GM18499 (cell line): ENCODE results near the gene KIF3B.
"Not testable (repeated sequence)": the region's sequence is repeated elsewhere in the genome, so short reads cannot be mapped to it uniquely, and the experiment has no call there.

Experiments
- ATAC-seq: cut with Tn5 transposase; IDR thresholded peaks from one replicate; pipeline ENCODE4 v1.9.1; 2021; ENCODE audit warnings: moderate number of reproducible peaks; ENCODE audit not compliant: insufficient read depth, unreplicated experiment

KIF3B gene

DNA sequence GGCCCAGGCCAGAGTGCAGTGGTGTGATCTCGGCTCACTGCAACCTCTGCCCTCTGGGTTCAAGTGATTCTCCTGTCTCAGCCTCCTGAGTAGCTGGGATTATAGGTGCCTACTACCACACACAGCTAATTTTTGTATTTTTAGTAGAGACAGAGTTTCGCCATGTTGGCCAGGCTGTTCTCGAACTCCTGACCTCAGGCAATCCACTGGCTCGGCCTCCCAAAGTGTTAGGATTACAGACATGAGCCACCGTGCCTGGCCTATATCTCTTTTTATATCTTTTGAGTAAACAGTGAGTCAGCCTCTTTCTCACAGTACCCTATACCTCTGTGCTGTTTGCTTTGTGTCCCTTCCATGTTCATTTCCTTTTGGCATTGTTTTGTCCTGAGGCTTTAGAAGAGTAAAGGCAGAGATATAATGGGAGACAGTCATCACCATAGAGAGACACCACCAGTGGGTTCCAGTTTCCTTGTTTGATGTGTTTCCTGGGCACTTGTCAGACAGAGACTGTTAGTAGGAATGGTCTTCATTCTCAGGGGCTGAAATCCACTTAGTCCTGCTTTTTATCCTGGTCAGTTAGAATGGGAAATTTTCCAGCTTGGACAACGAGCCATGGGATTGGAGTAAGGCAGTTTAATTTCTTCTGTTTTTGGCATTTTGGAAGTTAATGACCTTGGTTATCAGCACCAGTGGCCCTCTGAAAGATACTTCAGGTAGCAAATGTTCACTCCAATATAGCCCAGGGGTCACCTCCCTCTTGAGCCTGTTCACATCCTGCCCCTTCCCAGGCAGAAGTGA lies 48.5 kb downstream of the KIF3B start:
- no peak for ATAC-seq

DNA sequence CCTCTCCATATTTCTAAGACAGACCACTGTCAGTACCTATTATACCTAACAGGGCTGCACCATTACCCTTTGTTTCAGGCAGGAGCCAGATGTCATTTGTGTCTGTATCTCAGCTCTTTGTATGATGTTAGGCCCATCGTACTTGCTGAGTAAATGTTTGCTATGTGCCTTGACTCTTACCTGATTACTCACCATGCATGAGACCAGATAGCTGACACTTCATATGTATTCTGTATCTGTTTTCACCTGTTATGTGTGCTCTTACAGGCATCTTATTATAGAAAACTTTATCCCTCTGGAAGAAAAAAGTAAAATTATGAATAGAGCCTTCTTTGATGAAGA lies 49.0 kb downstream of the KIF3B start:
- ATAC-seq, result no peak

DNA sequence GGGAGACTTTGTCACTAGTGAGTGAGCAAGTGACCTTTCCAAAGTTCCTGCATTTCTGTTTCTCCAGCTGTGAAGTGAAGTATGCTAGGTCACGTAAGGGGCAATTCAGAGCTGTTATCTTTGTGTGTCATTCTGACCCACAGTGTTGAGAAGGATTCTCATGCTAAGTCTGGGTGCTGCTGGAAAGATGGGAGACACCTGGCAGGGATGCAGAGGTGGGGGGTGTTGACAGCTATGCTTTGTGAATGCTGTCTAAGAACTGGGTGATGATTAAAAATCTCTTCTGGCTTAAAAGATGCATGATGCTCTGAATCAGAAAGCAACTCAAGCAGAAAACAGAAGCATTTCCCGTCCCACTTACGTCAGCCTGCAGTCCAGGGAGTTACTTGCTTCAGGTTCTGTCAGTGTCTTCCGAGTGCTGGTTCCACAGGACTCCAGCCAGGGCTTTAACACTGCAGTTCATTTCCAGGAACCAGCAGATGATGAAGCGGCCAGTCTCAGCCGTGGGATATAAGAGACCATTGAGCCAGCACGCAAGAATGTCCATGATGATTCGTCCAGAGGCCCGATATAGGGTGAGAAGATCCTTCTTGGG lies 49.7 kb downstream of the KIF3B start:
- no peak for ATAC-seq

DNA sequence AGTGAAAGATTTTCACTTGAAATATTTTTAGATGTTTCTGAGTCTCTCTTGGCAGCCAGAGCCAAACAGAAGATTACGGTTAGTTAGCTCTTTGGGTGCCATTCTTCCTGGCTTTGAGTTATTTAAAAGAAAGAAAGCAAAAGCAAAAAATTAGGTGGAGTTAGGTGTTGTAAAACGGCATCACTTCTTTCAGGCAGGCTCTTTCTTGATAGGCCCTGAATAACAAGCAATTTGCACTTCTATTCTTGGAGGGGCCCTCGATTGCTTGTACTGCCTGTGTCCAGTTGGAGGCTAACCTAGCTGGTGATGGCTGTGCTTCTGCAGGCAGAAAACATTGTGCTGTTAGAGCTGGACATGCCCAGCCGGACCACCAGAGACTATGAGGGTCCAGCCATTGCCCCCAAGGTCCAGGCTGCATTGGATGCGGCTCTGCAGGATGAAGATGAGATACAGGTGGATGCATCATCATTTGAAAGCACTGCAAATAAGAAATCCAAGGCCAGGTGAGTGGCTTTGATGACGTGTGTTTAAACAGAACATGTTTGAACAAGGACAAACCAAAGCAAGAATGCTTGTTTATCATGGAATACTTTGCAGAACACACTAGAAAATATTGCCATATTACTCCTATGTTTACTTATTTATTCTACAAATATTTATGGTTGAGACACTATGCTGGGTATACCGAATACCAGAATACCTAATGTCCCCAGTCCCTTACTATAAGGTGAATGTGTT lies 52.5 kb downstream of the KIF3B start:
- ATAC-seq, result no peak

DNA sequence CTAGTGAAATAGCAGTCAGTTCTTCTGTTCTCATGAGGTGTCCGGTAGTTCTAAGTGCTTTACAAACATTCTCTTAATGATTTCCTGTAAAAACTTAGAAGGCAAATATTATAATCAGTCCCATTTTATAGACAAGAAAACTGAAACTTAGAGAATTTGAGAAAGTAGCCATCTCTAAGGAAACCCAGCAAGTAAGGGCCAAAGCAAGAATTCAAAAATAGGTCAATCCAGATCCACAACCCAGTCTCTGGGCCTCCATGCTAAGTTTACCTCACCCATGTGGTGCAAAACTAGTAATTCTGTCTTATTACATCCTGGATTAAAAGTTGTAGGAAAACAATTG lies 53.1 kb downstream of the KIF3B start:
- no peak for ATAC-seq

DNA sequence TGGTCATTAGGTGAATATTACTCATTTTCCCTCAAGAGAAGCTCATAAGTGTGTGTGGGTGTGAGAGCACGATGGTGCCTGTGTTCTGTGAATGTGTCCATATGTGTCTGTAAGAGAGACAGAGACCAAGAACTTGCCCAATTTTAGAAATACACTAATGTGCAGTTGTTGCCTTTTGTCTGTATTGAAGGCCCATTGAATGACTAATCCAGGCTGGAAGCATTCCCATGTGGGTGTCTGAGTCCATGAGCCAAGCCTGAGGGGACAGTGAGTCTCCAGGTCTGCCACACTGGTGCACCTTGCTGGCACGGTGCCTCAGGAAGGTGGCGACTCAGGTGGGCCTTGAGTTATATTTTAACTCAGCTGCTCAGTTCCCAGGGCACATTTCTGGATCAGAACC lies 55.2 kb downstream of the KIF3B start:
- no peak for ATAC-seq

DNA sequence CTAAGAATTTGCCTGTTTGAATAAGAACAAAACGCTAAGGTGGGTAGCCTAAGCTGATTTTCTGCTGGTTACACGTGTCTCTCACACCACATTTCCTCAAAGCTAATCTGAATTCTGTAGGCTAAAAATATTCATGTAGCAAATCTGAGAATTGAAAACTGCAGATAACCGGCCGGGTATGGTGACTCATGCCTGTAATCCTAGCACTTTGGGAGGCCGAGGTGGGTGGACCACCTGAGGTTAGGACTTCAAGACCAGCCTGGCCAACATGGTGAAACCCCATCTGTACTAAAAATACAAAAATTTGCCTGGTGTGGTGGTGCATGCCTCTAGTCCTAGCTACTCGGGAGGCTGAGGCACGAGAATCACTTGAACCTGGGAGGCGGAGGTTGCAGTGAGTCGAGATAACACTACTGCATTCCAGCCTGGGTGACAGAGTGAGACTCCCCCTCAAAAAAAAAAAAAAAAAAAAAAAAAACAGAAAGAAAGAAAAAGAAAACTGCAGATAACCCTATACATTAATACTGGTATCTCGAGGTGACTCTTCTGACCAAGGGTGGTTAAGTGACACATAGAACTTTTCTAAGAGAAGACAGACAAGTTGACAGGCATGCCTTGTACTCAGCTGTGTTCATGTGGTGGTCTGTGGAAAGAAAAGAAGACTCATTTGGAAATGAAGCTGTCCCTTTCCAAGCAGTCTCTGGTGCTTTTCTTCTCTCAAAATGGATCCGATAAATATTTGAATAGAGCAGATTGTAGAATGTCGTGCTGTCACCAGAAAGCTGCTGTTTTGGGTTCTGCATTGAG lies 55.9 kb downstream of the KIF3B start:
- ATAC-seq, result no peak

DNA sequence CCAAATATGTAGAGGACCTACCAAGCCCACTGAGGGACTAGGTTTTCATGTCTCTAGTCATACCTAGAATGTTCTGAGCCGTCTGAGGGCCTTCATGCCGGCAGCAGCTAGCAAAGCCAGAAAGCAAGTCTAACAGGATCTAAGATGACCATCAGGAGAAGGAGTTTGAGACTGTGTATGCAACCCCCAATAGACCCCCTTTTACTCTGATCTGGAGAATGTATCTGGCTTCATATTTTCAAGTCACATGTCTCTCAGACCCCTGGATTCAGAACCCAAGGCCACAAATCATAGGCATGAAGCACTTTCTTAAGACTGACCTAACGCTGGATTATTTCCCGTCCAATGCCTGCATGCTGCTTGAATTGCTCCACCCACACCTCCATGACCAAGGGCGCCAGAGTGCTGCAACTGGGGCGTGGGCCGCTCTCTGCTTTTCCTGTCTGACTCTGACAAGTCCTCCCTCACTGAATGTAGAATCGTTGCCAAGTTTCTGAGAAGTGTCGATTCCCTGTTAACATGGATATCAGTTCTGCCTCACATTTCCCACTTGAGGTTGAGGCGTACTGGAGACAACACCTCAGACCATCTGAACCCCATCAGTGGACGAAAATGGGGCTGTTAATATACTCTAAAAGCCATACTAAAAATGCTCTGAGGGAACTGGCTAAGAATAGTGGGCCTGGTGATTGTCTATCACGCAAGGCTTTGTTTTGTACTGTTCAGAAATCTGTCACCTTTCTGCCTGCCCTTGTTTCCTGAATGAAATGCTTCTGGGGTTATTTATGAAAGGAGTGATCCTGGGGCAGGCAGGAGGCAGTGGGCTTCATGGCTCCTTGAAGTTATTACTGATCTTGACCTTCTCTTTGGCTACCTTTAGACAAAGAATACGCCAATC lies 56.8 kb downstream of the KIF3B start:
- no peak for ATAC-seq

DNA sequence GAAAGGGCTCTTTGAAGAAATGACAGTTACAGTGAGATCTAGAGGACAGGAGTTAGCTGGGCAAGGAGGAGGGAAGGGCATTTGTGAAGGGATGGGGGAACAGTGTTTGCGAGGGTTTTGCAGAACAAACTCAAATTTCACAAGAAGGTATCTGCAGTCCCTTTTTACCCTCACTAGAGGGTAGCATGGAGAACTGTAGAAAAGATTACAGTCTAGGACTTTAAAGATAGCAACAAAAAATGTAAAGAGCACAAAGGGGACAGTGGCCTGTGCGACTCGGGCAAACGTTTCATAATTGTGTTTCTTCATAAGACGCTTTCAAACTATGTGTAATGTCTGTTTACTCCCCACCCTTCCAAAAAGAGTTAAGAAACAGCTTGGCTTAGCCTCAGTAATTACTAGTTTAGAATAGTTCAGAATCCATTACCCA lies 59.5 kb downstream of the KIF3B start:
- no peak for ATAC-seq

DNA sequence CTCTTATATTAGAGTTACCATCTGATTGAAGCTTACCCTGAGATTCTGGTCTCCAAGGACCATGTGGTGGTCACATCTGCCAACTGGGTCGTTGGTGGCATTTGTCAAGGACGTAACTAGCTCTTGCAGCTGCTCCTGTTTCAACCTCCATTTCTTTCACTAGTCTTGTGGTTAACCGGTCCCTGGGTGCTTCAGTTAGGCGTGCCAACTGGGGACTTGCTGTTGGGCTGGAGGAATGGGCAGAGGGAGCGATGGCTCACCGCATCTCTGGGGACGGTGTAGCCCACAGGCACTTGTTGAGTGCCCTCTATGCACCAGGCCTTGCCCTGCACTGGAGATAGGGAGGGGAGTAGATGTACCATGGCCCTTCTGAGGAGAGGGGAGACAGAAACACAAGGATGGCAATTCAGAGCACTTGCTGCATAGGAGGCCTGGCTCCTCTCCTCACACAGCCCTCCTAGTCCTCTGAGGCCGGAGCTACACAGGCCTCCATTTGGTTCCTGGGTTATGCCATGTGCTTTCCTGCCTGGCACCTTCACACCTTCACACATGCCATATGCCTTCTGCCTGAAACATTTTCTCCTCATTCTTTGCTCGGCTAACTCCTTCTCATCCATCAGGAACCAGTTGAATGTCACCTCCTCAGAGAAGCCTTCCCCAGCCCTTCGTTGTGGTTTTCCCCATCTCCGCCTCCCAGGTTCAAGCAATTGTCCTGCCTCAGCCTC lies 60.6 kb downstream of the KIF3B start:
- ATAC-seq, result no peak

DNA sequence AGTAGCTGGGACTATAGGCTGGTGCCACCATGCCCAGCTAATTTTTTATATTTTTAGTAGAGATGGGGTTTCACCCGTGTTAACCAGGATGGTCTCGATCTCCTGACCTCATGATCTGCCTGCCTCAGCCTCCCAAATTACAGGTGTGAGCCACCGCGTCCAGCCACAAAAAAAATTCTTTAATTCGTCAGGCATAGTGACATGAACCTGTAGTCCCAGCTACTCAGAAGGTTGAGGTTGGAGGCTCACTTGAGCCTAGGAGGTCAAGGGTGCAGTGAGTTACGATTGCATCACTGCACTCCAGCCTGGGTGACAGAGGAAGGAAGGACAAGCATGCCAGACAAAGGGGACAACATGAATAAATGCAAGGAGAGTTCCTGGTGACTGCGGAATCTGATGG lies 61.2 kb downstream of the KIF3B start:
- no peak for ATAC-seq

DNA sequence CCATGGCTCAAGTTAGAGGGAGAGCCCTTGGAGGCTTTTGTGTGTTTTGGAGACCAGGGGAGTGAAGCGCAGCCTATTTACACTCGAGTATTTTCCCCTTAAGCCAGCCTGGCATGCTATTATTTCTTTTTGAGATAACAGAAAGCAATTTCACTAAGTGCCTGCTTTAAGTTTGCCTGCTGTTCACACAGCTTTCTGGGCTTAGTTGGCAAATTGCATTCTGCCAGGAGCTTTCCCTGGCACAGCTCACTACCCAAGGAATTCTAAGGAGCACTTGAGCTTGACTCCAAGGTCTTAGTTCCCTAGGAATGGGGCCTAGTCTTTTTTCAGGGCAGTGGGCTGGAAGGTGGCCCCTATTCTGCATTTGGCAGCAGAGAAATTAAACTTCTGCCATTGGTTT lies 61.7 kb downstream of the KIF3B start:
- no peak for ATAC-seq

DNA sequence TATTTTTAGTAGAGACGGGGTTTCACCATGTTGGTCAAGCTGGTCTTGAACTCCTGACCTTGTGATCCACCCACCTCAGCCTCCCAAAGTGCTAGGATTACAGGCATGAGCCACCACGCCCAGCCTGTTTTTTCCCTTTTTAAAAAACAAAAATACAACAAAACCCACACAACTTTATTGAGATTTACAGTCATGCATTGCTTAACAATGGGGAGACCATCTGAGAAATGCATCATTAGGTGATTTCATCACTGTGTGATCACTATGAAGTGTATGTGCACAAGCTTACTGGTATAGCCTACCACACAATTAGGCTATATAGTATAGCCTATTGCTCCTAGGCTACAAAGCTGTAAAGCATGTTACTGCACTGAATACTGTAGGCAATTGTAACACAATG lies 63.6 kb downstream of the KIF3B start:
- not testable (repeated sequence) for ATAC-seq

DNA sequence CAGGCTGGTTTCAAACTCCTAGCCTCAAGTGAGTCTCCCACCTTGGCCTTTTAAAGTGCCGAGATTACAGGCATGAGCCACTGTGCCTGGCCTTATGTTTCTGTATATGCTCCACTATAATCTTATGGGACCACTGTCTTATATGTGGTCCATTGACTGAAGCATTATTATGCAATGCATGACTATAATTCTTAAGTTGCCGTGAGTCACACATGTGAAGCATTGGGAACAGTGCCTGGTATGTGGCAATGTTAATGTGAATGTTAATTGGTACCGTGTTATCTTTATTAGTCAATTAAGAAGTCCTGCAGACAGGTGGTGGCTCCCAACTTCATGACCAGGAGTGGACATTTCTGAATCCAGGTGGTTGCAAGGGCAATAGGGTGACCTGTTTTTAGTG lies 66.0 kb downstream of the KIF3B start:
- ATAC-seq, result no peak

DNA sequence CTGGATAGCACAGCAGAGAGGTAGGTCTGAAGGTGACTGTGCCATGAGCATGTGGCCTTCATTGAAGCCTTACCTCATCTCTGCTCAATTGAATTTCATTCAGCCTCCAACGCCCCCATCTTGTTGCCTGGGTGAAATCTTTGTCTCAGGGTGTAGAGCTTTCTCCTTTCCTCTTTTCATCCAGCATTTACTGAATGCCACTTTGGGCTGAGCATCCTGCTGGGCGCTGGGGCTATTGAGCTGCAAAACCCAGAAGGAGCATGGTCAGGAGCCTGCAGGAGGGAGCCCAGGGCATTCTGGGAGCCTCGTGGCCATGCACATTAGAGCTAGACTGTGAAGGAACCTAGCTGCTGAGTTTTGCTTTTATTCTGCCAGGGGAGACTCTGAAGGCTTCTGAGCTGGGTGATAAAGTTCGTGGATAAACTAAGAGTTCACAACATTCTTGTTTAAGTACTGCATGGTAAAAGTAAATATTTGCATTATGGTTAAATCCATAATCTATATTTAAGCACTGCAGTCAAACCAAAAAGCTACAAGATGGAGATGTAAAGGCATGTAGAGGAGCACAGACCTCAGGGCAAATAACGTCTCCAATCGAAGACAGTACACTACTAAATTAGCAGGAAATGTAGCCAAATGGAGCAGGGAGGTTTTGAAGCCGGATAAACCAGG lies 67.5 kb downstream of the KIF3B start:
- ATAC-seq, result no peak

DNA sequence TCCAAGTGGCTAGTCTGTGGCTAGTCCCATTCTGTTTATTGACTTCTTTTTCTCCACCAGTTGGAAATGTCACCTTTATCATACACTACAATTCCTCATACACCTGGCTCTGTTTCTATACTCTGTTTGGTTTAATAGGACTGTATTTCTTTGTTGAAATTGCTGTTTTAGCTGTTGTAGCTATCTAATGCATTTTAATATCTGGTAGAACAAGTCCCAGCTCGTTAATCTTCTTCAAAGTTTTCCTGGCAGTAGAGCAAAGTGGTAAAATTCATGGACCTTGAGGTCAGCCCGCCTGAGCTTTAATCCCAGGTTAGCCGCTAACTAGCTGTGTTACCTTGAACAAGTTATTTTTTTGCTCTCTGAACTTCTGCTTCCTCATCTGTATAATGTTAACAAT lies 70.8 kb downstream of the KIF3B start:
- no peak for ATAC-seq

DNA sequence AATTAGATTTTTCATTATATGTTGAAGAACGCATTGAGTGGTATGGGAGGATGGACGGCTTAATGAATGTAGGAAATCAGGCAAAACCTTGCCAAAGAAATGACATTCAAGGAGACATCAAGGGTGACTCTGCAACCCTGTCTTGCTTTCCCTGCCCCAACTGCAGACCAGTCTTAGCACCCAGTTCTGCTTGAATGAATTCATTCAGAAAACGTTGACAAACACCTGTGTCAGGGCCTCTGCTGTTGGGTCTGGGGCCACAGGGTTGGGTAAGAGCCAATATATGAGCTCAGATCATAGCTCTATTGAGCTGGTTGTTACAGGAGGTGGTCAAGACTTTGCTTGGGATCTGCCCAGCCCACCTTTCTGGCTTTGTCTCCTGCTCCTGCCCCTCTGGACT lies 73.0 kb downstream of the KIF3B start:
- ATAC-seq, result no peak

DNA sequence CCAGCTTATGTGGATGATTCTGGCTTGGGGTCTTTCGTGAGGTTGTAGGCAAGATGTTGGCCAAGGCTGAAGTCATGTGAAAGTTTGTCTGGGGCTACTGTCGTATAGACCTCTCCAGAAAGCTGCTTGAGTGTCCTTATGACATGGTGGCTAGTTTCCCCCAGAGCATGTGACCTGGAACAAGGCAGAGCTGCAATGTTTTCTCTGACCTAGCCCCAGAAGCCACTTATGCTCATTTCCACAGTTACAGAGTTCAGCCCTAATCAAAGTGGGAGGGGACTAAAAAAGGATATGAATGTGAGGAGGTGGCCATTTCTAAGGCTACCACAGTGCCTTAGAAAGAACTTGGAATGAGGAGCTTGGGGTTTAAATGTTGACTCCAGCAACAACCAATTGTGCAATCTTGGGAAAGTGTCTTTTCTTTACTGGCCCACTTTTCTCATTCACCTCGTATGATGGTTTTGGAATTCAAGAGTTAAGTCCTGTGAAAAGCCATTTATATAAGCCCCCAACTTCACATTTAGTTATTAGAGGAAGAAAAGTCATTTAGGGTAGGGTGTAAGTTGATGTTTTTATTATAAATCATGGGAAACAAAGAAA lies 74.8 kb downstream of the KIF3B start:
- no peak for ATAC-seq
